Endothelial cell of umbilical vein (primary cell): ENCODE data around the gene TBX15. TPM values are rescaled to one million over a fixed set of nuclear protein-coding genes. Genes with fewer than 3 reads are reported as not detected.

Experiments
- BruUV-seq: library from RNA; stranded (reverse); fragments of 400-500 nt; replicated peaks from 2 replicates; lab custom pipeline; 2021; lab: Mats Ljungman, UMichigan
- CTCF ChIA-PET: fragments of 300-600, 350-600 bp; sonication (Branson Sonifier 250); formaldehyde crosslinking; loops from one replicate; lab custom pipeline; 2021; ENCODE audit warnings: antibody characterized with exemption, inconsistent platforms; lab: Charles Lee
- POLR2A ChIA-PET: fragments of 300-600, 350-600 bp; sonication (Branson Sonifier 250); formaldehyde crosslinking; loops from one replicate; lab custom pipeline; 2021; ENCODE audit warnings: antibody characterized with exemption, inconsistent platforms; lab: Charles Lee
- DNase-seq: peaks from one replicate; pipeline ENCODE4 v3.0.0-alpha.2; 2011; ENCODE audit warnings: low read depth, low spot score
- FAIRE-seq: peaks from 2 replicates; lab custom pipeline; 2011; peaks lifted over from hg19 to GRCh38; lab: Jason Lieb, UNC
- H2AFZ ChIP-seq: 2 replicates; pipeline ENCODE4 v1.6.0; 2012; ENCODE audit warnings: low read depth, low read length, control low read depth, inconsistent platforms
- H3K27ac ChIP-seq: 2 replicates; pipeline ENCODE4 v1.5.1; 2011; ENCODE audit warnings: low read depth, mild to moderate bottlenecking, control low read depth, low read length, moderate library complexity; ENCODE audit not compliant: insufficient read depth
- H3K27me3 ChIP-seq, 2 experiments: 2 replicates each; pipeline versions ENCODE4 v1.6.0 to v1.6.1; 2011; ENCODE audit warnings: low read length in 2 of 2, mixed read lengths in 1 of 2; ENCODE audit not compliant: control insufficient read depth in 2 of 2, insufficient read depth in 2 of 2
- H3K36me3 ChIP-seq, 2 experiments: 2 replicates in 1 of 2; 3 replicates in 1 of 2; pipeline ENCODE4 v1.5.1; 2011; ENCODE audit warnings: low read length in 2 of 2, mild to moderate bottlenecking in 1 of 2, moderate library complexity in 1 of 2; ENCODE audit not compliant: control insufficient read depth in 2 of 2, insufficient read depth in 2 of 2; ENCODE audit errors: extremely low read depth in 1 of 2
- H3K4me1 ChIP-seq: 3 replicates; pipeline ENCODE4 v1.5.1; 2011; ENCODE audit warnings: mild to moderate bottlenecking, low read length; ENCODE audit not compliant: control insufficient read depth, insufficient read depth; ENCODE audit errors: extremely low read depth
- H3K4me2 ChIP-seq: 2 replicates; pipeline ENCODE4 v1.6.1; 2011; ENCODE audit warnings: low read length, control low read depth, mixed read lengths; ENCODE audit not compliant: insufficient read depth
- H3K4me3 ChIP-seq, 3 experiments: fragments of 200-600 bp in 1 of 3; sonication (generic), shearing (Covaris generic) in 1 of 3; replicated peaks in 1 of 3; 2 replicates each; pipeline ENCODE4 v1.5.1; 2011 to 2016; ENCODE audit warnings: control low read depth in 3 of 3, low read length in 3 of 3, mild to moderate bottlenecking in 2 of 3, inconsistent platforms in 1 of 3, low read depth in 1 of 3, moderate library complexity in 1 of 3; ENCODE audit not compliant: insufficient read depth in 1 of 3
- H3K79me2 ChIP-seq: 2 replicates; pipeline ENCODE4 v1.6.0; 2012; ENCODE audit warnings: low read length, inconsistent platforms; ENCODE audit not compliant: control insufficient read depth, insufficient read depth
- H3K9ac ChIP-seq: replicated peaks from 2 replicates; pipeline ENCODE3; 2011; ENCODE audit warnings: low read length, control low read depth; ENCODE audit not compliant: insufficient read depth; ENCODE audit errors: extremely low read depth
- H3K9me1 ChIP-seq: replicated peaks from 3 replicates; pipeline ENCODE4 v1.6.0; 2011; ENCODE audit warnings: mild to moderate bottlenecking, low read length; ENCODE audit not compliant: control insufficient read depth, insufficient read depth; ENCODE audit errors: extremely low read depth
- H3K9me3 ChIP-seq: replicated peaks from 2 replicates; pipeline ENCODE4 v1.5.1; 2012; ENCODE audit warnings: low read length, inconsistent platforms; ENCODE audit not compliant: control insufficient read depth, insufficient read depth
- H4K20me1 ChIP-seq: replicated peaks from 2 replicates; pipeline ENCODE3; 2011; ENCODE audit warnings: mild to moderate bottlenecking, low read length; ENCODE audit not compliant: control insufficient read depth, insufficient read depth; ENCODE audit errors: extremely low read depth
- CTCF ChIP-seq, 2 donors: IDR thresholded peaks; 1 replicate in 1 of 2; 2 replicates in 1 of 2; pipeline ENCODE4 v1.5.1; 2011; ENCODE audit warnings: low read length in 2 of 2, mild to moderate bottlenecking in 2 of 2, moderate library complexity in 2 of 2, control low read depth in 1 of 2, inconsistent platforms in 1 of 2, low read depth in 1 of 2; ENCODE audit not compliant: insufficient read depth in 1 of 2; ENCODE audit errors: extremely low read depth in 1 of 2
- FOS ChIP-seq: IDR thresholded peaks from 2 replicates; pipeline ENCODE4 v1.6.1; 2011; ENCODE audit warnings: mild to moderate bottlenecking, low read length, moderate library complexity, borderline replicate concordance; ENCODE audit not compliant: insufficient read depth
- POLR2A ChIP-seq: IDR thresholded peaks from 2 replicates; pipeline ENCODE4 v1.6.1; 2012; ENCODE audit warnings: low read depth, mild to moderate bottlenecking, control low read depth, low read length
- POLR2AphosphoS5 ChIP-seq: IDR thresholded peaks from 2 replicates; pipeline ENCODE4 v1.6.1; 2012; ENCODE audit warnings: low read depth, mild to moderate bottlenecking, control low read depth, low read length, moderate library complexity; ENCODE audit not compliant: insufficient read depth
- dilution Hi-C: fragments of 300-500 bp; cut with MboI; formaldehyde crosslinking; loops from one replicate; pipeline ENCODE4 v1.15.0; 2019; ENCODE audit warnings: low sequenced_read_pairs; ENCODE audit not compliant: extremely low pct_ligation_motif_present
- intact Hi-C: fragments of 100-400 bp; cut with micrococcal nuclease; formaldehyde crosslinking; loops from one replicate; pipeline ENCODE4 v1.10.0; 2022
- polyA plus RNA-seq, 4 experiments: library from polyadenylated mRNA; depleted of rRNA in 3 of 4; stranded (reverse) in 3 of 4; unstranded in 1 of 4; fragments of >200 nt; gene quantifications; 2 replicates each; pipeline versions ENCODE4 v1.2.1 to v1.2.3, GENCODE V29; 2011 to 2012; ENCODE audit warnings: missing spikeins in 1 of 4
- total RNA-seq: library from RNA; stranded (reverse); gene quantifications from 2 replicates; pipeline ENCODE4 v1.2.3, GENCODE V29; 2021

The TBX15 gene
- total and polyA plus RNA-seq, 2 donors (not counting 3 experiments of a cell fraction or from before 2014, with no cell fraction given), result 0.01 TPM; not detected in 1

GRCh38 chr1:118905671-118906070 is 82.5 kb downstream of the TBX15 start:
- Histone ChIP-seq H3K9me3 (no peaks in the 10 kb centered on the region), H4K20me1 (no peaks in the 10 kb centered on the region), H2AFZ (no peak overlapping the region), H3K79me2 (no peaks in the 10 kb centered on the region), H3K36me3 (no peaks in the 10 kb centered on the region), H3K27me3 (no peaks in the 10 kb centered on the region), H3K4me1 (no peaks in the 10 kb centered on the region), H3K27ac (no peak overlapping the region), H3K9ac (no peak overlapping the region), H3K9me1 (no peaks in the 10 kb centered on the region), H3K4me2 (no peak overlapping the region), H3K4me3 (no peak overlapping the region)
- TF ChIP-seq FOS, result no peak
- FAIRE-seq (no peak), DNase-seq (no peak)
- dilution Hi-C loops, result no loop called here
- no TSS peak for BruUV-seq
- ChIA-PET POLR2A (no interaction called here), CTCF (no interaction called here)
- intact Hi-C loops, result no loop called here

GRCh38 chr1:118905196-118905595 is 82.9 kb downstream of the TBX15 start:
- Histone ChIP-seq H2AFZ (no peak overlapping the region), H3K9ac (no peak overlapping the region), H3K4me1 (no peaks in the 10 kb centered on the region), H3K79me2 (no peaks in the 10 kb centered on the region), H3K9me3 (no peaks in the 10 kb centered on the region), H3K36me3 (no peaks in the 10 kb centered on the region), H3K27ac (no peak overlapping the region), H3K9me1 (no peaks in the 10 kb centered on the region), H4K20me1 (no peaks in the 10 kb centered on the region), H3K27me3 (no peaks in the 10 kb centered on the region), H3K4me3 (no peak overlapping the region), H3K4me2 (no peak overlapping the region)
- CTCF ChIA-PET, result no interaction called here
- intact Hi-C loops (no loop called here), dilution Hi-C loops (no loop called here)
- no TSS peak for BruUV-seq
- POLR2A ChIA-PET, result no interaction called here
- TF ChIP-seq POLR2A, result no peak
- no peak for TF ChIP-seq CTCF (IDR thresholded peaks at IDR 0.05; ENCODE audit: extremely low read depth in 1 of 2, insufficient read depth in 1 of 2, low read depth in 1 of 2, low read length in 2 of 2)
- no peak for TF ChIP-seq POLR2AphosphoS5
- DNase-seq, result no peak
- no peak for FAIRE-seq
